GM23338 (cell line): Measurements from ENCODE around the gene ASTN1.

Source experiments
- CREB1 ChIP-seq: fragments of 250-450 bp; sonication (Bioruptor Pico); IDR thresholded peaks from 2 replicates; pipeline ENCODE4 v1.5.0; 2020; ENCODE audit warnings: low read depth, mild to moderate bottlenecking, moderate library complexity
- CTCF ChIP-seq, 2 experiments: fragments of 200-600 bp in 1 of 2; sonication (generic) in 1 of 2; conservative IDR thresholded peaks; 2 replicates each; pipeline versions ENCODE4 v1.5.1 to v1.6.1; 2016 to 2017; ENCODE audit warnings: antibody characterized with exemption in 2 of 2, low read depth in 2 of 2, mild to moderate bottlenecking in 2 of 2, moderate library complexity in 1 of 2
- EZH2 ChIP-seq: fragments of 200-600 bp; sonication (generic); IDR thresholded peaks from one replicate; pipeline ENCODE4 v1.8.0; 2017; ENCODE audit warnings: antibody characterized with exemption, mild to moderate bottlenecking, low read depth; ENCODE audit not compliant: unreplicated experiment
- NANOG ChIP-seq: IDR thresholded peaks from 2 replicates; pipeline ENCODE4 v1.6.1; 2016; ENCODE audit warnings: antibody characterized with exemption, borderline replicate concordance
- POLR2AphosphoS5 ChIP-seq: IDR thresholded peaks from 2 replicates; pipeline ENCODE4 v1.6.1; 2016; ENCODE audit warnings: antibody characterized with exemption, low read depth
- REST ChIP-seq: IDR thresholded peaks from one replicate; pipeline ENCODE4 v1.6.1; 2018; ENCODE audit warnings: antibody characterized with exemption; ENCODE audit not compliant: unreplicated experiment
- ZNF114 ChIP-seq: fragments of 250-450 bp; sonication (Bioruptor Pico); IDR thresholded peaks from 2 replicates; pipeline ENCODE4 v1.5.0; 2020; ENCODE audit warnings: mild to moderate bottlenecking, moderate library complexity
- ZNF331 ChIP-seq: fragments of 250-450 bp; sonication (Bioruptor Pico); IDR thresholded peaks from 2 replicates; pipeline ENCODE4 v1.5.0; 2020; ENCODE audit warnings: low read depth, mild to moderate bottlenecking, moderate library complexity
- TF ChIP-seq, protein P1 (sequence below): fragments of 250-450 bp; sonication (Bioruptor Pico); IDR thresholded peaks from 2 replicates; pipeline ENCODE4 v1.5.0; 2020; ENCODE audit warnings: mild to moderate bottlenecking, moderate library complexity

DNA sequence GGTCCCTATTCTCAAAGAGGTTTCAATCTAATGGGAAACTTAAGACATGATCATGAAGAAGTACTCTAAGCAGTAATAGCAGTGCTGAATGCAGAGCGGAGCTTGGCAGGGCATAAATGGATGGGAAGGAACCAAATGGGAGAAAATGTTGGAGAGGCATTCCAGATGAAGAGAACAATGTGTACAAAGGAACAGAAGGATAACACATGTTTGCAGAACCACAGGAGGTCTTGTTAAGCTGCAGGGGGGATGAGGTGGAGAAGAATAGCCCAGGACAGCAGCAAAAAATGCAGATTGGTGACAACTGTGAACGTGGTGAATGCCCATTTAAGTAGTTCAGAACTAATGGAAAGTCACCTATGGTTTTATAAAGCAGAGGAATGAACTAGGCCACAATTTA lies 99.1 kb downstream of the ASTN1 start:
- TF ChIP-seq CTCF (conservative IDR thresholded peaks at IDR 0.05; ENCODE audit: low read depth in 2 of 2) (no peak), ZNF331 (CRISPR knock-in tag) (no peak), EZH2 (no peak), POLR2AphosphoS5 (no peak), ZNF114 (no peak), REST (no peak), NANOG (no peak), CREB1 (CRISPR knock-in tag) (no peak)
- TF ChIP-seq, protein P1, sequence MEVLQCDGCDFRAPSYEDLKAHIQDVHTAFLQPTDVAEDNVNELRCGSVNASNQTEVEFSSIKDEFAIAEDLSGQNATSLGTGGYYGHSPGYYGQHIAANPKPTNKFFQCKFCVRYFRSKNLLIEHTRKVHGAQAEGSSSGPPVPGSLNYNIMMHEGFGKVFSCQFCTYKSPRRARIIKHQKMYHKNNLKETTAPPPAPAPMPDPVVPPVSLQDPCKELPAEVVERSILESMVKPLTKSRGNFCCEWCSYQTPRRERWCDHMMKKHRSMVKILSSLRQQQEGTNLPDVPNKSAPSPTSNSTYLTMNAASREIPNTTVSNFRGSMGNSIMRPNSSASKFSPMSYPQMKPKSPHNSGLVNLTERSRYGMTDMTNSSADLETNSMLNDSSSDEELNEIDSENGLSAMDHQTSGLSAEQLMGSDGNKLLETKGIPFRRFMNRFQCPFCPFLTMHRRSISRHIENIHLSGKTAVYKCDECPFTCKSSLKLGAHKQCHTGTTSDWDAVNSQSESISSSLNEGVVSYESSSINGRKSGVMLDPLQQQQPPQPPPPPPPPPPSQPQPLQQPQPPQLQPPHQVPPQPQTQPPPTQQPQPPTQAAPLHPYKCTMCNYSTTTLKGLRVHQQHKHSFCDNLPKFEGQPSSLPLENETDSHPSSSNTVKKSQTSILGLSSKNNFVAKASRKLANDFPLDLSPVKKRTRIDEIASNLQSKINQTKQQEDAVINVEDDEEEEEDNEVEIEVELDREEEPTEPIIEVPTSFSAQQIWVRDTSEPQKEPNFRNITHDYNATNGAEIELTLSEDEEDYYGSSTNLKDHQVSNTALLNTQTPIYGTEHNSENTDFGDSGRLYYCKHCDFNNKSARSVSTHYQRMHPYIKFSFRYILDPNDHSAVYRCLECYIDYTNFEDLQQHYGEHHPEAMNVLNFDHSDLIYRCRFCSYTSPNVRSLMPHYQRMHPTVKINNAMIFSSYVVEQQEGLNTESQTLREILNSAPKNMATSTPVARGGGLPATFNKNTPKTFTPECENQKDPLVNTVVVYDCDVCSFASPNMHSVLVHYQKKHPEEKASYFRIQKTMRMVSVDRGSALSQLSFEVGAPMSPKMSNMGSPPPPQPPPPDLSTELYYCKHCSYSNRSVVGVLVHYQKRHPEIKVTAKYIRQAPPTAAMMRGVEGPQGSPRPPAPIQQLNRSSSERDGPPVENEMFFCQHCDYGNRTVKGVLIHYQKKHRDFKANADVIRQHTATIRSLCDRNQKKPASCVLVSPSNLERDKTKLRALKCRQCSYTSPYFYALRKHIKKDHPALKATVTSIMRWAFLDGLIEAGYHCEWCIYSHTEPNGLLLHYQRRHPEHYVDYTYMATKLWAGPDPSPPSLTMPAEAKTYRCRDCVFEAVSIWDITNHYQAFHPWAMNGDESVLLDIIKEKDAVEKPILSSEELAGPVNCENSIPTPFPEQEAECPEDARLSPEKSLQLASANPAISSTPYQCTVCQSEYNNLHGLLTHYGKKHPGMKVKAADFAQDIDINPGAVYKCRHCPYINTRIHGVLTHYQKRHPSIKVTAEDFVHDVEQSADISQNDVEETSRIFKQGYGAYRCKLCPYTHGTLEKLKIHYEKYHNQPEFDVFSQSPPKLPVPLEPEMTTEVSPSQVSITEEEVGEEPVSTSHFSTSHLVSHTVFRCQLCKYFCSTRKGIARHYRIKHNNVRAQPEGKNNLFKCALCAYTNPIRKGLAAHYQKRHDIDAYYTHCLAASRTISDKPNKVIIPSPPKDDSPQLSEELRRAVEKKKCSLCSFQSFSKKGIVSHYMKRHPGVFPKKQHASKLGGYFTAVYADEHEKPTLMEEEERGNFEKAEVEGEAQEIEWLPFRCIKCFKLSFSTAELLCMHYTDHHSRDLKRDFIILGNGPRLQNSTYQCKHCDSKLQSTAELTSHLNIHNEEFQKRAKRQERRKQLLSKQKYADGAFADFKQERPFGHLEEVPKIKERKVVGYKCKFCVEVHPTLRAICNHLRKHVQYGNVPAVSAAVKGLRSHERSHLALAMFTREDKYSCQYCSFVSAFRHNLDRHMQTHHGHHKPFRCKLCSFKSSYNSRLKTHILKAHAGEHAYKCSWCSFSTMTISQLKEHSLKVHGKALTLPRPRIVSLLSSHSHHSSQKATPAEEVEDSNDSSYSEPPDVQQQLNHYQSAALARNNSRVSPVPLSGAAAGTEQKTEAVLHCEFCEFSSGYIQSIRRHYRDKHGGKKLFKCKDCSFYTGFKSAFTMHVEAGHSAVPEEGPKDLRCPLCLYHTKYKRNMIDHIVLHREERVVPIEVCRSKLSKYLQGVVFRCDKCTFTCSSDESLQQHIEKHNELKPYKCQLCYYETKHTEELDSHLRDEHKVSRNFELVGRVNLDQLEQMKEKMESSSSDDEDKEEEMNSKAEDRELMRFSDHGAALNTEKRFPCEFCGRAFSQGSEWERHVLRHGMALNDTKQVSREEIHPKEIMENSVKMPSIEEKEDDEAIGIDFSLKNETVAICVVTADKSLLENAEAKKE (CRISPR knock-in tag), result peak; percentile 93
